Activated CD8-positive, alpha-beta memory T cell treated with anti-CD3 and anti-CD28 coated beads for 4 hours (primary cell): ENCODE results near the gene ITPK1.

Experiments used
- DNase-seq, 2 donors: peaks; one replicate each; pipeline ENCODE4 v3.0.0-alpha.2; 2020; ENCODE audit warnings: low read depth in 2 of 2

The ITPK1 gene

GRCh38 chr14:93010522-93011140 is 105.1 kb downstream of the ITPK1 start:
- DNase-seq, result no peak

GRCh38 chr14:93010130-93010499 is 105.6 kb downstream of the ITPK1 start:
- no peak for DNase-seq

GRCh38 chr14:93009471-93010129 is 106.1 kb downstream of the ITPK1 start:
- DNase-seq, result no peak

- DNase-seq, result no peak
Measured at GRCh38 chr14:93008381-93008780, 107.3 kb downstream of the ITPK1 start.

- DNase-seq, result no peak
Measured at GRCh38 chr14:93007225-93007997, 108.3 kb downstream of the ITPK1 start.

- DNase-seq, result no peak
Measured at GRCh38 chr14:93006567-93007051, 109.1 kb downstream of the ITPK1 start.

GRCh38 chr14:93005838-93006237 is 109.9 kb downstream of the ITPK1 start:
- DNase-seq, result no peak

- no peak for DNase-seq
Measured at GRCh38 chr14:93005135-93005813, 110.5 kb downstream of the ITPK1 start.

GRCh38 chr14:93004699-93005082 is 111.0 kb downstream of the ITPK1 start:
- DNase-seq, result no peak

- DNase-seq, result no peak
Measured at GRCh38 chr14:93003945-93004698, 111.6 kb downstream of the ITPK1 start.

GRCh38 chr14:93002851-93003298 is 112.8 kb downstream of the ITPK1 start:
- no peak for DNase-seq

- DNase-seq, result no peak
Measured at GRCh38 chr14:93002049-93002448, 113.7 kb downstream of the ITPK1 start.

- no peak for DNase-seq
Measured at GRCh38 chr14:92998946-92999345, 116.8 kb downstream of the ITPK1 start.

- DNase-seq, result no peak
Measured at GRCh38 chr14:92997343-92998061, 118.2 kb downstream of the ITPK1 start.

GRCh38 chr14:92995620-92996019 is 120.1 kb downstream of the ITPK1 start:
- no peak for DNase-seq

- DNase-seq, result no peak
Measured at GRCh38 chr14:92994942-92995341, 120.8 kb downstream of the ITPK1 start.

- no peak for DNase-seq
Measured at GRCh38 chr14:92994131-92994676, 121.5 kb downstream of the ITPK1 start.

- no peak for DNase-seq
Measured at GRCh38 chr14:92993302-92993701, 122.4 kb downstream of the ITPK1 start.

- DNase-seq, result no peak
Measured at GRCh38 chr14:92991536-92991935, 124.2 kb downstream of the ITPK1 start.
